SK-N-SH (cell line): ENCODE data around the gene MYL5. TPM values are rescaled to one million over a fixed set of nuclear protein-coding genes. Genes with fewer than 3 reads are reported as not detected.

Experiments used
- CTCF ChIA-PET: fragments of 300-600, 350-600 bp; formaldehyde crosslinking; extraction: SDS; loops from one replicate; lab custom pipeline; 2021; lab: Yijun Ruan, JAX
- POLR2A ChIA-PET: fragments of 350-600 bp; sonication (Branson Sonifier 250); formaldehyde crosslinking; extraction: SDS; loops from one replicate; lab custom pipeline; 2020; ENCODE audit warnings: antibody characterized with exemption, inconsistent platforms; lab: Yijun Ruan, JAX
- DNase-seq: peaks from one replicate; pipeline ENCODE4 v3.0.0; 2012
- H2AFZ ChIP-seq: fragments of 200-600 bp; sonication (generic); 2 replicates; pipeline ENCODE4 v1.8.1; 2016; ENCODE audit warnings: antibody characterized with exemption, mild to moderate bottlenecking, low read depth
- H3F3A ChIP-seq: fragments of 200-600 bp; sonication (generic); replicated peaks from 2 replicates; pipeline ENCODE3; 2016; ENCODE audit warnings: antibody characterized with exemption, mild to moderate bottlenecking; ENCODE audit not compliant: insufficient read depth
- H3K27ac ChIP-seq, 2 experiments: fragments of 200-500 bp in 1 of 2; fragments of 200-600 bp in 1 of 2; sonication (Bioruptor generic) in 1 of 2; sonication (generic), shearing (Covaris generic) in 1 of 2; 2 replicates each; pipeline versions ENCODE4 v1.5.1 to v1.6.1; 2014 to 2016; ENCODE audit warnings: low read depth in 2 of 2, inconsistent platforms in 1 of 2, low read length in 1 of 2, mild to moderate bottlenecking in 1 of 2, mixed read lengths in 1 of 2
- H3K27me3 ChIP-seq: fragments of 200-600 bp; sonication (generic), shearing (Covaris generic); 2 replicates; pipeline ENCODE4 v1.6.1; 2016; ENCODE audit warnings: mixed run types; ENCODE audit not compliant: insufficient read depth
- H3K36me3 ChIP-seq, 2 experiments: fragments of 200-500 bp in 1 of 2; fragments of 200-600 bp in 1 of 2; sonication (Bioruptor generic) in 1 of 2; sonication (generic) in 1 of 2; replicated peaks in 1 of 2; 2 replicates each; pipeline versions ENCODE3 to v1.5.1; 2014 to 2016; ENCODE audit warnings: low read length in 1 of 2, mild to moderate bottlenecking in 1 of 2; ENCODE audit not compliant: insufficient read depth in 2 of 2, control insufficient read depth in 1 of 2
- H3K4me1 ChIP-seq, 2 experiments: fragments of 200-500 bp in 1 of 2; fragments of 200-600 bp in 1 of 2; sonication (Bioruptor generic) in 1 of 2; sonication (generic), shearing (Covaris generic) in 1 of 2; 2 replicates each; pipeline versions ENCODE4 v1.5.1 to v1.6.1; 2014 to 2016; ENCODE audit warnings: low read depth in 1 of 2, low read length in 1 of 2, mixed run types in 1 of 2; ENCODE audit not compliant: insufficient read depth in 2 of 2, control insufficient read depth in 1 of 2
- H3K4me2 ChIP-seq: fragments of 200-600 bp; sonication (generic), shearing (Covaris generic); 2 replicates; pipeline ENCODE4 v1.6.1; 2017; ENCODE audit warnings: mixed run types
- H3K4me3 ChIP-seq, 2 experiments: fragments of 200-500 bp in 1 of 2; fragments of 200-600 bp in 1 of 2; sonication (Bioruptor generic) in 1 of 2; sonication (generic), shearing (Covaris generic) in 1 of 2; 2 replicates each; pipeline versions ENCODE4 v1.5.1 to v1.8.1; 2014 to 2016; ENCODE audit warnings: low read depth in 2 of 2, inconsistent platforms in 1 of 2, low read length in 1 of 2, mild to moderate bottlenecking in 1 of 2, mixed read lengths in 1 of 2, moderate library complexity in 1 of 2
- H3K79me2 ChIP-seq: fragments of 200-600 bp; sonication (generic); 2 replicates; pipeline ENCODE4 v1.8.1; 2017; ENCODE audit warnings: mild to moderate bottlenecking; ENCODE audit not compliant: insufficient read depth
- H3K9ac ChIP-seq: fragments of 200-600 bp; sonication (generic); 2 replicates; pipeline ENCODE4 v1.6.1; 2017; ENCODE audit warnings: mixed run types
- H3K9me2 ChIP-seq: fragments of 200-600 bp; sonication (generic); 2 replicates; pipeline ENCODE4 v1.6.1; 2017; ENCODE audit warnings: mixed run types
- H3K9me3 ChIP-seq: fragments of 200-600 bp; sonication (generic); 2 replicates; pipeline ENCODE4 v1.6.1; 2017; ENCODE audit warnings: mixed run types, mild to moderate bottlenecking, moderate library complexity
- H4K20me1 ChIP-seq: fragments of 200-600 bp; sonication (generic); 2 replicates; pipeline ENCODE4 v1.6.1; 2017; ENCODE audit warnings: mild to moderate bottlenecking, mixed run types; ENCODE audit not compliant: insufficient read depth
- CHD2 ChIP-seq: fragments of 150-350 bp; IDR thresholded peaks from 2 replicates; pipeline ENCODE4 v1.6.1; 2018; ENCODE audit warnings: low read length; ENCODE audit not compliant: partially characterized antibody
- ELF1 ChIP-seq: IDR thresholded peaks from 2 replicates; pipeline ENCODE4 v1.4.0; 2012
- FOXM1 ChIP-seq: IDR thresholded peaks from 2 replicates; pipeline ENCODE4 v1.4.0; 2012; ENCODE audit warnings: low read depth, mild to moderate bottlenecking
- GABPA ChIP-seq: IDR thresholded peaks from 2 replicates; pipeline ENCODE4 v1.4.0; 2012; ENCODE audit warnings: low read depth, mild to moderate bottlenecking
- JUND ChIP-seq: IDR thresholded peaks from 2 replicates; pipeline ENCODE4 v1.4.0; 2012
- MEF2A ChIP-seq: IDR thresholded peaks from 2 replicates; pipeline ENCODE4 v1.4.0; 2012; ENCODE audit warnings: low read depth, borderline replicate concordance
- MXI1 ChIP-seq: IDR thresholded peaks from 2 replicates; pipeline ENCODE4 v1.6.1; 2012; ENCODE audit warnings: mild to moderate bottlenecking, low read depth, low read length, improper control_type of control experiment
- NFIC ChIP-seq: IDR thresholded peaks from 2 replicates; pipeline ENCODE4 v1.4.0; 2012; ENCODE audit warnings: borderline replicate concordance
- NRF1 ChIP-seq: IDR thresholded peaks from 2 replicates; pipeline ENCODE4 v1.6.1; 2012; ENCODE audit warnings: low read depth, mild to moderate bottlenecking, low read length
- PBX3 ChIP-seq: IDR thresholded peaks from 2 replicates; pipeline ENCODE4; 2012
- RAD21 ChIP-seq: IDR thresholded peaks from 2 replicates; pipeline ENCODE4 v1.6.1; 2012; ENCODE audit warnings: mild to moderate bottlenecking, low read length
- RCOR1 ChIP-seq: fragments of 150-350 bp; IDR thresholded peaks from 2 replicates; pipeline ENCODE4 v1.6.1; 2017; ENCODE audit warnings: antibody characterized with exemption, low read length
- SIN3A ChIP-seq: IDR thresholded peaks from 2 replicates; pipeline ENCODE4 v1.6.1; 2012; ENCODE audit warnings: low read depth, mild to moderate bottlenecking, low read length, moderate library complexity, borderline replicate concordance
- USF2 ChIP-seq: fragments of 150-350 bp; IDR thresholded peaks from 2 replicates; pipeline ENCODE4 v1.6.1; 2017; ENCODE audit warnings: antibody characterized with exemption, low read length, low read depth, borderline replicate concordance
- WGBS: methylation state at CpG from one replicate; pipeline ENCODE4 v1.1.6; 2017; ENCODE audit warnings: low lambda C conversion rate; 5-methylcytosine and 5-hydroxymethylcytosine counted together
- polyA plus RNA-seq, 3 experiments: library from polyadenylated mRNA; depleted of rRNA; stranded (reverse); fragments of >200 nt; gene quantifications; 2 replicates each; pipeline ENCODE4 v1.2.3, GENCODE V29; 2012
- TF ChIP-seq, protein P1 (sequence below): IDR thresholded peaks from 2 replicates; pipeline ENCODE4 v1.4.0; 2012; ENCODE audit warnings: low read depth, borderline replicate concordance
- TF ChIP-seq, protein P2 (sequence below): fragments of 150-350 bp; IDR thresholded peaks from 2 replicates; pipeline ENCODE4 v1.6.1; 2016; ENCODE audit warnings: mild to moderate bottlenecking, low read depth, low read length

Gene MYL5
- polyA plus RNA-seq, 1 of the 3 experiments (the other 2 are of a cell fraction): 46.9 TPM

DNA sequence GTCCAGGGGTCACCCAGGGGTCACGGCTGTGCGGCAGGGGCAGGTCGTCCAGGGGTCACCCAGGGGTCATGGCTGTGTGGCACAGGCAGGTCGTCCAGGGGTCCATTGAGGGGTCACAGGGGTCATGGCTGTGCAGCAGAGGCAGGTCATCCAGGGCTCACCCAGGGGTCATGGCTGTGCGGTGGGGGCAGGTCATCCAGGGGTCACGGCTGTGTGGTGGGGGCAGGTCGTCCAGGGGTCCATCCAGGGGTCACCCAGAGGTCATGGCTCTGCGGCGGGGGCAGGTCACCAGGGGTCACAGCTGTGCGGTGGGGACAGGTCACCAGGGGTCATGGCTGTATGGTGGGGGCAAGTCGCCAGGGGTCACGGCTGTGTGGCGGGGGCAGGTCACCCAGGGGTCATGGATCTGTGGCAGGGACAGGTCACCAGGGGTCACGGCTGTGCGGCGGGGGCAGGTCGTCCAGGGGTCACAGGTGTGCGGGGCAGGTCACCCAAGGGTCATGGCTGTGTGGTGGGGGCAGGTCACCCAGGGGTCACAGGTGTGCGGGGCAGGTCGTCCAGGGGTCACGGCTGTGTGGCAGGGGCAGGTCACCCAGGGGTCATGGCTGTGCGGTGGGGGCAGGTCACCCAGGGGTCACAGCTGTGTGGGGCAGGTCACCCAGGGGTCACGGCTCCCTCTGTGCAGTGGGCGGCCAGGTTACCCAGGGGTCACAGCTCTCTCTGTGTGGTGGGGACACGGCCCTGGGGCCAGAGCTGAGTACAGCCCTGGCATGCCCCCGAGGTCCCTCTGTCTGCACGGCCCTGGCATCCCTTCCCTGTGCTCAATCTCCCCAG lies 16.3 kb upstream of the MYL5 start:
- no peak for TF ChIP-seq JUND
- TF ChIP-seq USF2: no peak
- TF ChIP-seq SIN3A: no peak
- no peak for TF ChIP-seq NFIC
- TF ChIP-seq CHD2: no peak
- TF ChIP-seq GABPA: no peak
- no peak for TF ChIP-seq MXI1
- TF ChIP-seq PBX3: no peak
- TF ChIP-seq, protein P1, sequence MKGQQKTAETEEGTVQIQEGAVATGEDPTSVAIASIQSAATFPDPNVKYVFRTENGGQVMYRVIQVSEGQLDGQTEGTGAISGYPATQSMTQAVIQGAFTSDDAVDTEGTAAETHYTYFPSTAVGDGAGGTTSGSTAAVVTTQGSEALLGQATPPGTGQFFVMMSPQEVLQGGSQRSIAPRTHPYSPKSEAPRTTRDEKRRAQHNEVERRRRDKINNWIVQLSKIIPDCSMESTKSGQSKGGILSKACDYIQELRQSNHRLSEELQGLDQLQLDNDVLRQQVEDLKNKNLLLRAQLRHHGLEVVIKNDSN: no peak
- no peak for TF ChIP-seq ELF1
- no peak for TF ChIP-seq FOXM1
- no peak for TF ChIP-seq MEF2A
- no peak for TF ChIP-seq RCOR1
- TF ChIP-seq RAD21: no peak
- TF ChIP-seq, protein P2, sequence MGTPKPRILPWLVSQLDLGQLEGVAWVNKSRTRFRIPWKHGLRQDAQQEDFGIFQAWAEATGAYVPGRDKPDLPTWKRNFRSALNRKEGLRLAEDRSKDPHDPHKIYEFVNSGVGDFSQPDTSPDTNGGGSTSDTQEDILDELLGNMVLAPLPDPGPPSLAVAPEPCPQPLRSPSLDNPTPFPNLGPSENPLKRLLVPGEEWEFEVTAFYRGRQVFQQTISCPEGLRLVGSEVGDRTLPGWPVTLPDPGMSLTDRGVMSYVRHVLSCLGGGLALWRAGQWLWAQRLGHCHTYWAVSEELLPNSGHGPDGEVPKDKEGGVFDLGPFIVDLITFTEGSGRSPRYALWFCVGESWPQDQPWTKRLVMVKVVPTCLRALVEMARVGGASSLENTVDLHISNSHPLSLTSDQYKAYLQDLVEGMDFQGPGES: no peak
- TF ChIP-seq NRF1: no peak
- H3K9me3 ChIP-seq: no peaks in the 10 kb centered on the region

More for the DNA sequence above, 16.3 kb upstream of the MYL5 start:
- Histone ChIP-seq H3K9me2 (no peaks in the 10 kb centered on the region), H3K27me3 (no peaks in the 10 kb centered on the region), H2AFZ (no peak overlapping the region), H3K9ac (no peak overlapping the region), H3K4me2 (no peak overlapping the region), H3K4me1 (peaks cover 0 to 14% of the 10 kb centered on the region in 2 experiments; a peak in 1 of 4 replicates), H3F3A (no peaks in the 10 kb centered on the region), H3K79me2 (no peaks in the 10 kb centered on the region), H3K27ac (no peak overlapping the region; a peak in 1 of 4 replicates), H3K36me3 (no peaks in the 10 kb centered on the region), H3K4me3 (no peak overlapping the region), H4K20me1 (no peaks in the 10 kb centered on the region)
- 45% methylated on average over 5 of the region's 27 CpGs for WGBS
- DNase-seq: no peak
- POLR2A ChIA-PET: no interaction called here
- CTCF ChIA-PET: interaction anchor here (1.0 to 1.1 kb wide), 2 partner anchors 16 to 26 kb away, joined by 3 read pairs; partner anchors contain the start of gene ATP5ME
